ENCODE measurements around the gene F2RL3. TPM values are rescaled to one million over a fixed set of nuclear protein-coding genes. Genes with fewer than 3 reads are reported as not detected.

The F2RL3 gene
- total RNA-seq, 1 donor from 2014 or later, result not detected

DNA sequence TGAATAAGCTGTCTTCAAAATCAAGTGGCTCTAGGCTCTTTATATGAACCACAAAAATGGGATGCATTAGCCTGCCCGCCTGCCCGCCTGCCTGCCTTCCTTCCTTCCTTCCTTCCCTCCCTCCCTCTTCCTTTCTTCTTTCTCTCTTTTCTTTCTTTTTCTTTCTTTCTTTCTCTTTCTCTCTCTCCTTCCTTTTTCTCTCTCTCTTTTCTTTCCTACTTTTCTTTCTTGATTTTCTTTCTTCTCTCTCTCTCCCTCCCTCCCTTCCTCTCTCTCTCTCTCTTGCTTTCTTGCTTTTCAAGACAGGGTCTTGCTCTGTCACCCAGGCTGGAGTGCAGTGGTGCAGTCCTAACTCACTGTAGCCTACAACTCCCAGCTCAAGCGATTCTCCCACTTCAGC lies 26.9 kb downstream of the F2RL3 start:
- H3K4me1 Mint-ChIP-seq (ENCODE audit: low read depth, unreplicated experiment), result no peaks in the 10 kb centered on the region
- Histone ChIP-seq H3K79me2 (ENCODE audit: insufficient read depth, low read length) (no peaks in the 10 kb centered on the region), H3K4me3 (ENCODE audit: insufficient read depth, low read depth, low read length) (no peak overlapping the region), H4K20me1 (ENCODE audit: insufficient read depth, low read length) (no peaks in the 10 kb centered on the region), H3K9ac (ENCODE audit: low read length) (no peak overlapping the region), H3K27me3 (ENCODE audit: insufficient read depth, low read length) (no peaks in the 10 kb centered on the region), H3K9me3 (ENCODE audit: insufficient read depth, low read depth, low read length) (peaks cover 7% of the 10 kb centered on the region), H3K4me1 (ENCODE audit: insufficient read depth, low read length) (no peaks in the 10 kb centered on the region), H2AFZ (ENCODE audit: low read depth, low read length) (no peak overlapping the region), H3K36me3 (ENCODE audit: insufficient read depth, low read length) (no peaks in the 10 kb centered on the region), H3K27ac (ENCODE audit: low read depth, low read length) (no peak overlapping the region), H3K4me2 (ENCODE audit: low read length) (no peak overlapping the region)
- peaks cover 12% of the 10 kb centered on the region for H3K27me3 Mint-ChIP-seq (ENCODE audit: low read depth, unreplicated experiment)
- no peak overlapping the region for H3K4me3 Mint-ChIP-seq (ENCODE audit: unreplicated experiment)
- FAIRE-seq (no peak), DNase-seq (ENCODE audit: low read depth) (no peak)
- peaks cover 27% of the 10 kb centered on the region for H3K9me3 Mint-ChIP-seq (ENCODE audit: unreplicated experiment)
- TF ChIP-seq, protein P1, sequence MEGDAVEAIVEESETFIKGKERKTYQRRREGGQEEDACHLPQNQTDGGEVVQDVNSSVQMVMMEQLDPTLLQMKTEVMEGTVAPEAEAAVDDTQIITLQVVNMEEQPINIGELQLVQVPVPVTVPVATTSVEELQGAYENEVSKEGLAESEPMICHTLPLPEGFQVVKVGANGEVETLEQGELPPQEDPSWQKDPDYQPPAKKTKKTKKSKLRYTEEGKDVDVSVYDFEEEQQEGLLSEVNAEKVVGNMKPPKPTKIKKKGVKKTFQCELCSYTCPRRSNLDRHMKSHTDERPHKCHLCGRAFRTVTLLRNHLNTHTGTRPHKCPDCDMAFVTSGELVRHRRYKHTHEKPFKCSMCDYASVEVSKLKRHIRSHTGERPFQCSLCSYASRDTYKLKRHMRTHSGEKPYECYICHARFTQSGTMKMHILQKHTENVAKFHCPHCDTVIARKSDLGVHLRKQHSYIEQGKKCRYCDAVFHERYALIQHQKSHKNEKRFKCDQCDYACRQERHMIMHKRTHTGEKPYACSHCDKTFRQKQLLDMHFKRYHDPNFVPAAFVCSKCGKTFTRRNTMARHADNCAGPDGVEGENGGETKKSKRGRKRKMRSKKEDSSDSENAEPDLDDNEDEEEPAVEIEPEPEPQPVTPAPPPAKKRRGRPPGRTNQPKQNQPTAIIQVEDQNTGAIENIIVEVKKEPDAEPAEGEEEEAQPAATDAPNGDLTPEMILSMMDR (IDR thresholded peaks at IDR 0.05; ENCODE audit: insufficient read depth, low read depth, low read length), result no peak
- no peak for TF ChIP-seq EZH2 (IDR thresholded peaks at IDR 0.05; ENCODE audit: insufficient read depth, low read length)
- H3K36me3 Mint-ChIP-seq (ENCODE audit: low read depth, unreplicated experiment), result peaks cover 7% of the 10 kb centered on the region
- H3K27ac Mint-ChIP-seq (ENCODE audit: unreplicated experiment), result peak overlapping the region; percentile 26

DNA sequence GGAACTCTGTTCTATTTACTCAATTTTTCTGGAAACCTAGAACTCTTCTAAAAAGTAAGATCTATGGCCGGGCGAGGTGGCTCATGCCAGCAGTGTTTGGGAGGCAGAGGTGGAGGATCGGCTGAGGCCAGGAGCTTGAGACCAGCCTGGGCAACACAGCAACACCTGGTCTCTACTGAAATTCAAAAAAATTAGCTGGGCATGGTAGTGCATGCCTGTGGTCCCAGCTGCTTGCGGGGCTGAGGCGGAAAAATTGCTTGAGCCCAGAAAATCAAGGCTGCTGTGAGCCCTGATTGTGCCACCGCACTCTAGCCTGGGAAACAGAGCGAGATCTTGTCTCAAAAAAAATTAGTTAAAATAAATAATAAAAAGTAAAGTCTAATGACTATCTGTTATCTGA lies 28.6 kb downstream of the F2RL3 start:
- H3K27me3 ChIP-seq (ENCODE audit: insufficient read depth, low read length), result no peaks in the 10 kb centered on the region
- no peaks in the 10 kb centered on the region for H3K36me3 ChIP-seq (ENCODE audit: insufficient read depth, low read length)
- H4K20me1 ChIP-seq (ENCODE audit: insufficient read depth, low read length), result no peaks in the 10 kb centered on the region
- DNase-seq (ENCODE audit: low read depth), result no peak
- no peak overlapping the region for H3K9ac ChIP-seq (ENCODE audit: low read length)
- H3K4me1 ChIP-seq (ENCODE audit: insufficient read depth, low read length), result peaks cover 5% of the 10 kb centered on the region
- Mint-ChIP-seq H3K4me3 (ENCODE audit: unreplicated experiment) (no peak overlapping the region), H3K9me3 (ENCODE audit: unreplicated experiment) (peaks cover 20% of the 10 kb centered on the region), H3K27ac (ENCODE audit: unreplicated experiment) (no peak overlapping the region), H3K4me1 (ENCODE audit: low read depth, unreplicated experiment) (no peaks in the 10 kb centered on the region), H3K27me3 (ENCODE audit: low read depth, unreplicated experiment) (peaks cover 12% of the 10 kb centered on the region), H3K36me3 (ENCODE audit: low read depth, unreplicated experiment) (peaks cover 6% of the 10 kb centered on the region)
- H3K79me2 ChIP-seq (ENCODE audit: insufficient read depth, low read length), result no peaks in the 10 kb centered on the region
- H2AFZ ChIP-seq (ENCODE audit: low read depth, low read length), result no peak overlapping the region
- H3K9me3 ChIP-seq (ENCODE audit: insufficient read depth, low read depth, low read length), result peaks cover 7% of the 10 kb centered on the region
- no peak overlapping the region for H3K4me3 ChIP-seq (ENCODE audit: insufficient read depth, low read depth, low read length)
- no peak for FAIRE-seq
- no peak for TF ChIP-seq EZH2 (IDR thresholded peaks at IDR 0.05; ENCODE audit: insufficient read depth, low read length)
- no peak overlapping the region for H3K4me2 ChIP-seq (ENCODE audit: low read length)
- no peak overlapping the region for H3K27ac ChIP-seq (ENCODE audit: low read depth, low read length)

DNA sequence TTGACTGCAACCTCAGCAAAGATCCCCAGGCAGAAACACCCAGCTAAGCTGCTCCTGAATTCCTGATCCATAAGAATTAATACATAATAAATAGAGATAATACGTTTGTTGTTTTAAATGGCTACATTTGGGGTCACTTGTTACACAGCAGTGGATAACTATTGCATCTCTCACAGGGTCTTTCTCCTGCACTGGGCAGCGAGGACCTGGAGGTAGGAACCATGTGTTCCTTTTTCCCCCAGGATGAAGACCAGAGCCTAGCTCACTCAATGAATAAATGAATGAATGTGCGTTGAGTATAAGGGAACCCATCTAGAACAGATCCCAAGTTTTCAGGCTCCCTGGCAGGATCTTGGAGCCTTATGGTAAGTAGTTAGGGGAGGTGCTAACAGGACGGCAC lies 30.7 kb downstream of the F2RL3 start:
- DNase-seq (ENCODE audit: low read depth) (no peak), FAIRE-seq (no peak)
- Histone ChIP-seq H3K9ac (ENCODE audit: low read length) (no peak overlapping the region), H3K4me1 (ENCODE audit: insufficient read depth, low read length) (peaks cover 5% of the 10 kb centered on the region), H3K9me3 (ENCODE audit: insufficient read depth, low read depth, low read length) (peaks cover 2% of the 10 kb centered on the region), H3K4me3 (ENCODE audit: insufficient read depth, low read depth, low read length) (no peak overlapping the region), H4K20me1 (ENCODE audit: insufficient read depth, low read length) (no peaks in the 10 kb centered on the region), H3K27ac (ENCODE audit: low read depth, low read length) (no peak overlapping the region), H2AFZ (ENCODE audit: low read depth, low read length) (no peak overlapping the region), H3K36me3 (ENCODE audit: insufficient read depth, low read length) (no peaks in the 10 kb centered on the region), H3K79me2 (ENCODE audit: insufficient read depth, low read length) (no peaks in the 10 kb centered on the region), H3K4me2 (ENCODE audit: low read length) (no peak overlapping the region), H3K27me3 (ENCODE audit: insufficient read depth, low read length) (no peaks in the 10 kb centered on the region)
- peaks cover 2% of the 10 kb centered on the region for H3K9me3 Mint-ChIP-seq (ENCODE audit: unreplicated experiment)
- H3K27ac Mint-ChIP-seq (ENCODE audit: unreplicated experiment), result no peak overlapping the region
- no peak overlapping the region for H3K4me3 Mint-ChIP-seq (ENCODE audit: unreplicated experiment)
- peaks cover 12% of the 10 kb centered on the region for H3K27me3 Mint-ChIP-seq (ENCODE audit: low read depth, unreplicated experiment)
- no peaks in the 10 kb centered on the region for H3K36me3 Mint-ChIP-seq (ENCODE audit: low read depth, unreplicated experiment)
- no peak for TF ChIP-seq EZH2 (IDR thresholded peaks at IDR 0.05; ENCODE audit: insufficient read depth, low read length)
- TF ChIP-seq, protein P1 (IDR thresholded peaks at IDR 0.05; ENCODE audit: insufficient read depth, low read depth, low read length), result no peak
- no peaks in the 10 kb centered on the region for H3K4me1 Mint-ChIP-seq (ENCODE audit: low read depth, unreplicated experiment)
